Activated CD4-positive, alpha-beta T cell treated with anti-CD3 and anti-CD28 coated beads for 36 hours (primary cell): ENCODE data around the gene GRID1. TPM values are rescaled to one million over a fixed set of nuclear protein-coding genes. Genes with fewer than 3 reads are reported as not detected.
A peak's percentile ranks its signal among the peaks of the same experiment; 100 is the strongest.

ENCODE experiments used
- ATAC-seq: fragments of 200-7000 bp; cut with Tn5 transposase; one replicate; pipeline ENCODE4 v1.10.0; 2021; ENCODE audit warnings: mild to moderate bottlenecking, moderate library complexity
- CTCF ChIA-PET: fragments of 350-600 bp; sonication (Branson Sonifier 250); formaldehyde crosslinking; loops from one replicate; lab custom pipeline; 2021; ENCODE audit warnings: antibody characterized with exemption; lab: Charles Lee
- POLR2A ChIA-PET: fragments of 350-600 bp; sonication (Branson Sonifier 250); formaldehyde crosslinking; loops from one replicate; lab custom pipeline; 2021; ENCODE audit warnings: antibody characterized with exemption, inconsistent platforms; lab: Charles Lee
- DNase-seq: peaks from one replicate; pipeline ENCODE4 v3.0.0-alpha.2; 2020
- H3K27ac Mint-ChIP-seq: one replicate; pipeline ENCODE4 v1.8.0; 2021; ENCODE audit warnings: mixed read lengths
- H3K27me3 Mint-ChIP-seq: one replicate; pipeline ENCODE4 v1.8.0; 2021; ENCODE audit warnings: mixed read lengths
- H3K36me3 Mint-ChIP-seq: one replicate; pipeline ENCODE4 v1.8.0; 2021; ENCODE audit warnings: low read depth, mixed read lengths
- H3K4me1 Mint-ChIP-seq: one replicate; pipeline ENCODE4 v1.8.0; 2021; ENCODE audit warnings: mixed read lengths
- H3K4me3 Mint-ChIP-seq: one replicate; pipeline ENCODE4 v1.8.0; 2021; ENCODE audit warnings: mild to moderate bottlenecking, moderate library complexity, mixed read lengths
- H3K9me3 Mint-ChIP-seq: one replicate; pipeline ENCODE4 v1.8.0; 2021; ENCODE audit warnings: low read depth, mixed read lengths
- intact Hi-C, 2 experiments: fragments of 100-400 bp; cut with DNase I in 1 of 2; cut with micrococcal nuclease in 1 of 2; formaldehyde crosslinking; loops; one replicate each; pipeline versions ENCODE4 v1.14.2 to v1.15.1; 2022 to 2024; cut with DNase I, micrococcal nuclease
- total RNA-seq, 2 experiments: library from RNA; stranded (reverse); gene quantifications; one replicate each; pipeline ENCODE4 v1.2.3, GENCODE V29; 2021

Gene GRID1
- total RNA-seq, 2 experiments from 2014 or later, result not detected

- intact Hi-C loops, result no loop called here
- H3K27me3 Mint-ChIP-seq, result no peaks in the 10 kb centered on the region
- ATAC-seq, result no peak
- ChIA-PET CTCF (interaction anchor here (0.7 kb wide), 1 partner anchor 48 kb away, joined by 4 read pairs; no protein-coding TSS in a partner anchor), POLR2A (no interaction called here)
- no peak overlapping the region for H3K4me3 Mint-ChIP-seq
- no peaks in the 10 kb centered on the region for H3K9me3 Mint-ChIP-seq
- H3K4me1 Mint-ChIP-seq, result no peaks in the 10 kb centered on the region
- H3K27ac Mint-ChIP-seq, result no peak overlapping the region
- no peaks in the 10 kb centered on the region for H3K36me3 Mint-ChIP-seq
- DNase-seq, result no peak
Observed at GRCh38 chr10:86107131-86107530, 259.5 kb downstream of the GRID1 start.

- no peaks in the 10 kb centered on the region for H3K36me3 Mint-ChIP-seq
- no peak overlapping the region for H3K27ac Mint-ChIP-seq
- H3K9me3 Mint-ChIP-seq, result no peaks in the 10 kb centered on the region
- no peak overlapping the region for H3K4me3 Mint-ChIP-seq
- ChIA-PET POLR2A (no interaction called here), CTCF (interaction anchor here (0.7 kb wide), 1 partner anchor 48 kb away, joined by 4 read pairs; no protein-coding TSS in a partner anchor)
- H3K4me1 Mint-ChIP-seq, result no peaks in the 10 kb centered on the region
- ATAC-seq (no peak), DNase-seq (no peak)
- intact Hi-C loops, result no loop called here
- no peaks in the 10 kb centered on the region for H3K27me3 Mint-ChIP-seq
Observed at GRCh38 chr10:86106616-86107015, 260.0 kb downstream of the GRID1 start.

GRCh38 chr10:86105640-86106039 is 261.0 kb downstream of the GRID1 start:
- Mint-ChIP-seq H3K36me3 (no peaks in the 10 kb centered on the region), H3K27me3 (no peaks in the 10 kb centered on the region), H3K4me1 (no peaks in the 10 kb centered on the region), H3K4me3 (no peak overlapping the region), H3K27ac (no peak overlapping the region), H3K9me3 (no peaks in the 10 kb centered on the region)
- POLR2A ChIA-PET, result no interaction called here
- DNase-seq, result no peak
- CTCF ChIA-PET, result no interaction called here
- intact Hi-C loops, result no loop called here
- no peak for ATAC-seq

GRCh38 chr10:86105181-86105580 is 261.4 kb downstream of the GRID1 start:
- ChIA-PET CTCF (interaction anchor here (1.1 kb wide), 1 partner anchor 33 kb away, joined by 4 read pairs; no protein-coding TSS in a partner anchor), POLR2A (no interaction called here)
- Mint-ChIP-seq H3K9me3 (no peaks in the 10 kb centered on the region), H3K27me3 (no peaks in the 10 kb centered on the region), H3K4me3 (no peak overlapping the region), H3K27ac (no peak overlapping the region), H3K36me3 (no peaks in the 10 kb centered on the region), H3K4me1 (no peaks in the 10 kb centered on the region)
- intact Hi-C loops, result no loop called here
- no peak for DNase-seq
- no peak for ATAC-seq

- no peaks in the 10 kb centered on the region for H3K36me3 Mint-ChIP-seq
- CTCF ChIA-PET, result interaction anchor here (1.1 kb wide), 1 partner anchor 33 kb away, joined by 4 read pairs; no protein-coding TSS in a partner anchor
- no peaks in the 10 kb centered on the region for H3K9me3 Mint-ChIP-seq
- DNase-seq (no peak), ATAC-seq (no peak)
- no peak overlapping the region for H3K27ac Mint-ChIP-seq
- intact Hi-C loops, result loop anchor here in 1 of 2 experiments (5.0 kb wide), 1 partner anchor 483 kb away; no protein-coding TSS in a partner anchor
- no peaks in the 10 kb centered on the region for H3K27me3 Mint-ChIP-seq
- POLR2A ChIA-PET, result no interaction called here
- H3K4me3 Mint-ChIP-seq, result no peak overlapping the region
- H3K4me1 Mint-ChIP-seq, result no peaks in the 10 kb centered on the region
Observed at GRCh38 chr10:86104611-86105145, 261.9 kb downstream of the GRID1 start.

- CTCF ChIA-PET, result interaction anchor here (0.6 to 1.1 kb wide), 2 partner anchors 32 to 161 kb away, joined by 3 to 4 read pairs; no protein-coding TSS in a partner anchor
- Mint-ChIP-seq H3K27ac (no peak overlapping the region), H3K4me3 (no peak overlapping the region), H3K36me3 (no peaks in the 10 kb centered on the region), H3K9me3 (no peaks in the 10 kb centered on the region), H3K27me3 (no peaks in the 10 kb centered on the region), H3K4me1 (no peaks in the 10 kb centered on the region)
- intact Hi-C loops, result loop anchor here in 1 of 2 experiments (5.0 kb wide), 1 partner anchor 483 kb away; no protein-coding TSS in a partner anchor
- DNase-seq (no peak), ATAC-seq (no peak)
- POLR2A ChIA-PET, result no interaction called here
Observed at GRCh38 chr10:86104156-86104555, 262.4 kb downstream of the GRID1 start.

- no peak overlapping the region for H3K27ac Mint-ChIP-seq
- intact Hi-C loops, result loop anchor here in 1 of 2 experiments (5.0 kb wide), 1 partner anchor 484 kb away; no protein-coding TSS in a partner anchor
- ChIA-PET CTCF (interaction anchor here (0.6 to 1.1 kb wide), 4 partner anchors 10 to 506 kb away, joined by 3 to 4 read pairs (median 3); no protein-coding TSS in a partner anchor), POLR2A (no interaction called here)
- no peaks in the 10 kb centered on the region for H3K36me3 Mint-ChIP-seq
- no peaks in the 10 kb centered on the region for H3K27me3 Mint-ChIP-seq
- H3K4me3 Mint-ChIP-seq, result no peak overlapping the region
- DNase-seq, result no peak
- H3K4me1 Mint-ChIP-seq, result no peaks in the 10 kb centered on the region
- ATAC-seq, result no peak
- no peaks in the 10 kb centered on the region for H3K9me3 Mint-ChIP-seq
Observed at GRCh38 chr10:86103391-86104101, 263.0 kb downstream of the GRID1 start.

- H3K27ac Mint-ChIP-seq, result no peak overlapping the region
- H3K4me3 Mint-ChIP-seq, result no peak overlapping the region
- intact Hi-C loops, result loop anchor here in 1 of 2 experiments (5.0 kb wide), 1 partner anchor 485 kb away; no protein-coding TSS in a partner anchor
- ChIA-PET POLR2A (no interaction called here), CTCF (no interaction called here)
- no peaks in the 10 kb centered on the region for H3K9me3 Mint-ChIP-seq
- no peaks in the 10 kb centered on the region for H3K4me1 Mint-ChIP-seq
- no peaks in the 10 kb centered on the region for H3K36me3 Mint-ChIP-seq
- ATAC-seq (no peak), DNase-seq (no peak)
- H3K27me3 Mint-ChIP-seq, result no peaks in the 10 kb centered on the region
Observed at GRCh38 chr10:86102451-86102850, 264.1 kb downstream of the GRID1 start.

GRCh38 chr10:86102031-86102430 is 264.6 kb downstream of the GRID1 start:
- no peaks in the 10 kb centered on the region for H3K4me1 Mint-ChIP-seq
- intact Hi-C loops, result loop anchor here in 1 of 2 experiments (5.0 kb wide), 1 partner anchor 485 kb away; no protein-coding TSS in a partner anchor
- H3K9me3 Mint-ChIP-seq, result no peaks in the 10 kb centered on the region
- POLR2A ChIA-PET, result no interaction called here
- DNase-seq, result no peak
- no peak for ATAC-seq
- no peaks in the 10 kb centered on the region for H3K36me3 Mint-ChIP-seq
- peaks cover 2% of the 10 kb centered on the region for H3K27me3 Mint-ChIP-seq
- H3K4me3 Mint-ChIP-seq, result no peak overlapping the region
- CTCF ChIA-PET, result interaction anchor here (0.7 to 0.8 kb wide), 2 partner anchors 85 to 451 kb away, joined by 3 to 4 read pairs; no protein-coding TSS in a partner anchor
- no peak overlapping the region for H3K27ac Mint-ChIP-seq

- intact Hi-C loops, result loop anchor here in 1 of 2 experiments (1.0 to 5.0 kb wide), 2 partner anchors 277 to 487 kb away; no protein-coding TSS in a partner anchor
- H3K27ac Mint-ChIP-seq, result no peak overlapping the region
- POLR2A ChIA-PET, result no interaction called here
- DNase-seq (peak; percentile 25), ATAC-seq (peak; percentile 74)
- H3K27me3 Mint-ChIP-seq, result peaks cover 2% of the 10 kb centered on the region
- no peaks in the 10 kb centered on the region for H3K4me1 Mint-ChIP-seq
- no peaks in the 10 kb centered on the region for H3K9me3 Mint-ChIP-seq
- H3K36me3 Mint-ChIP-seq, result no peaks in the 10 kb centered on the region
- CTCF ChIA-PET, result interaction anchor here (0.6 to 0.8 kb wide), 5 partner anchors 56 to 1972 kb away, joined by 3 to 5 read pairs (median 3); no protein-coding TSS in a partner anchor
- no peak overlapping the region for H3K4me3 Mint-ChIP-seq
Observed at GRCh38 chr10:86100581-86101061, 266.0 kb downstream of the GRID1 start.
